PC-9 (cell line): ENCODE measurements around the gene CA4.

Source experiments
- EZH2 ChIP-seq: fragments of 200-600 bp; sonication (generic); IDR thresholded peaks from 2 replicates; pipeline ENCODE4 v1.8.0; 2017; ENCODE audit warnings: antibody characterized with exemption, low read depth
- TF ChIP-seq, protein P1 (sequence below): fragments of 200-600 bp; sonication (generic); conservative IDR thresholded peaks from 2 replicates; pipeline ENCODE4 v1.6.1; 2017; ENCODE audit warnings: mixed run types, antibody characterized with exemption, mild to moderate bottlenecking, moderate library complexity

DNA sequence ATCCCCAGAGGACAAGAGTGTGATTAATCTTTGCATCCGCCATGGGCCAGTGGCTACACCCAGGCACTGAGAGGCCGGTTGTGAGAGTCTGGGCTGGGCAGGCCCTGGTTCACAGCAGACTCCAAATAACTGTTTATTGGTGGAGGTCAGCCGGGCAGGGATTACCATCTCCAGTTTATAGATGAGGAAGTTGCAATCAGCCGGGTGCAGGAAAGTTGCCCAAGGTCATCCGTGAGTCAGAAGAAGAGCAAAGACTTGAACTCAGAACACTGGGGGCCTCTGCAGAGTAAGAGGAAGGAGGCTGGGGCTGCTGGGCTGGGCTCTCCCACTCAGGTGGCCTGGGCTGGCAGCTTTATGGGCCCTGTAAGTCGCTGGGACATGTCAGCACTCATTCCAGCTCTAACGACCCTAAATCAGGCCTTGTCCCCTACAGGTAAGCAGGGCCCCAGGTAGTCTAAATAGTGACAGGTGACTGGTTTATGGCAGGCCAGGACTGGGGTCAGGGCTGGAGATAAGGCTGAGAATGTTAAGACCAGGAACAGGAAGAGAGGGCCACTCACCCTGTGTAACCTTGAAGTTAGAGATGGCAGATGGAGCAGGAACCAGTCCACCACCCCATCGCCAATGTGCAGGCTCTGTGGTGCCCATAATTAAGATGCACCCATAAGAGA, 2.1 kb upstream of the CA4 start:
- TF ChIP-seq, protein P1, sequence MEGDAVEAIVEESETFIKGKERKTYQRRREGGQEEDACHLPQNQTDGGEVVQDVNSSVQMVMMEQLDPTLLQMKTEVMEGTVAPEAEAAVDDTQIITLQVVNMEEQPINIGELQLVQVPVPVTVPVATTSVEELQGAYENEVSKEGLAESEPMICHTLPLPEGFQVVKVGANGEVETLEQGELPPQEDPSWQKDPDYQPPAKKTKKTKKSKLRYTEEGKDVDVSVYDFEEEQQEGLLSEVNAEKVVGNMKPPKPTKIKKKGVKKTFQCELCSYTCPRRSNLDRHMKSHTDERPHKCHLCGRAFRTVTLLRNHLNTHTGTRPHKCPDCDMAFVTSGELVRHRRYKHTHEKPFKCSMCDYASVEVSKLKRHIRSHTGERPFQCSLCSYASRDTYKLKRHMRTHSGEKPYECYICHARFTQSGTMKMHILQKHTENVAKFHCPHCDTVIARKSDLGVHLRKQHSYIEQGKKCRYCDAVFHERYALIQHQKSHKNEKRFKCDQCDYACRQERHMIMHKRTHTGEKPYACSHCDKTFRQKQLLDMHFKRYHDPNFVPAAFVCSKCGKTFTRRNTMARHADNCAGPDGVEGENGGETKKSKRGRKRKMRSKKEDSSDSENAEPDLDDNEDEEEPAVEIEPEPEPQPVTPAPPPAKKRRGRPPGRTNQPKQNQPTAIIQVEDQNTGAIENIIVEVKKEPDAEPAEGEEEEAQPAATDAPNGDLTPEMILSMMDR, result no peak
- TF ChIP-seq EZH2, result no peak
